GM23338 (cell line): ENCODE data around the gene TESMIN.

Experiments used
- CREB1 ChIP-seq: fragments of 250-450 bp; sonication (Bioruptor Pico); IDR thresholded peaks from 2 replicates; pipeline ENCODE4 v1.5.0; 2020; ENCODE audit warnings: low read depth, mild to moderate bottlenecking, moderate library complexity
- EZH2 ChIP-seq: fragments of 200-600 bp; sonication (generic); IDR thresholded peaks from one replicate; pipeline ENCODE4 v1.8.0; 2017; ENCODE audit warnings: antibody characterized with exemption, mild to moderate bottlenecking, low read depth; ENCODE audit not compliant: unreplicated experiment
- EZH2phosphoT487 ChIP-seq: fragments of 200-600 bp; sonication (generic); IDR thresholded peaks from one replicate; pipeline ENCODE4 v1.8.1; 2018; ENCODE audit warnings: antibody characterized with exemption; ENCODE audit not compliant: unreplicated experiment
- JUNB ChIP-seq: IDR thresholded peaks from one replicate; pipeline ENCODE4 v1.6.1; 2016; ENCODE audit warnings: antibody characterized with exemption; ENCODE audit not compliant: unreplicated experiment
- NANOG ChIP-seq: IDR thresholded peaks from 2 replicates; pipeline ENCODE4 v1.6.1; 2016; ENCODE audit warnings: antibody characterized with exemption, borderline replicate concordance
- POLR2AphosphoS5 ChIP-seq: IDR thresholded peaks from 2 replicates; pipeline ENCODE4 v1.6.1; 2016; ENCODE audit warnings: antibody characterized with exemption, low read depth
- REST ChIP-seq: IDR thresholded peaks from one replicate; pipeline ENCODE4 v1.6.1; 2018; ENCODE audit warnings: antibody characterized with exemption; ENCODE audit not compliant: unreplicated experiment
- STAT1 ChIP-seq: IDR thresholded peaks from one replicate; pipeline ENCODE4 v1.6.1; 2016; ENCODE audit warnings: antibody characterized with exemption; ENCODE audit not compliant: unreplicated experiment
- ZNF114 ChIP-seq: fragments of 250-450 bp; sonication (Bioruptor Pico); IDR thresholded peaks from 2 replicates; pipeline ENCODE4 v1.5.0; 2020; ENCODE audit warnings: mild to moderate bottlenecking, moderate library complexity
- ZNF331 ChIP-seq: fragments of 250-450 bp; sonication (Bioruptor Pico); IDR thresholded peaks from 2 replicates; pipeline ENCODE4 v1.5.0; 2020; ENCODE audit warnings: low read depth, mild to moderate bottlenecking, moderate library complexity
- TF ChIP-seq, protein P1 (sequence below), 2 experiments: fragments of 200-600 bp in 1 of 2; sonication (generic) in 1 of 2; conservative IDR thresholded peaks; 2 replicates each; pipeline versions ENCODE4 v1.5.1 to v1.6.1; 2016 to 2017; ENCODE audit warnings: antibody characterized with exemption in 2 of 2, low read depth in 2 of 2, mild to moderate bottlenecking in 2 of 2, moderate library complexity in 1 of 2
- TF ChIP-seq, protein P2 (sequence below): IDR thresholded peaks from 2 replicates; pipeline ENCODE4 v1.6.1; 2016; ENCODE audit warnings: antibody characterized with exemption
- TF ChIP-seq, protein P3 (sequence below): fragments of 250-450 bp; sonication (Bioruptor Pico); IDR thresholded peaks from 2 replicates; pipeline ENCODE4 v1.5.0; 2020; ENCODE audit warnings: mild to moderate bottlenecking, moderate library complexity

GRCh38 chr11:68677432-68677831 lies 73.9 kb downstream of the TESMIN start:
- TF ChIP-seq, protein P1, sequence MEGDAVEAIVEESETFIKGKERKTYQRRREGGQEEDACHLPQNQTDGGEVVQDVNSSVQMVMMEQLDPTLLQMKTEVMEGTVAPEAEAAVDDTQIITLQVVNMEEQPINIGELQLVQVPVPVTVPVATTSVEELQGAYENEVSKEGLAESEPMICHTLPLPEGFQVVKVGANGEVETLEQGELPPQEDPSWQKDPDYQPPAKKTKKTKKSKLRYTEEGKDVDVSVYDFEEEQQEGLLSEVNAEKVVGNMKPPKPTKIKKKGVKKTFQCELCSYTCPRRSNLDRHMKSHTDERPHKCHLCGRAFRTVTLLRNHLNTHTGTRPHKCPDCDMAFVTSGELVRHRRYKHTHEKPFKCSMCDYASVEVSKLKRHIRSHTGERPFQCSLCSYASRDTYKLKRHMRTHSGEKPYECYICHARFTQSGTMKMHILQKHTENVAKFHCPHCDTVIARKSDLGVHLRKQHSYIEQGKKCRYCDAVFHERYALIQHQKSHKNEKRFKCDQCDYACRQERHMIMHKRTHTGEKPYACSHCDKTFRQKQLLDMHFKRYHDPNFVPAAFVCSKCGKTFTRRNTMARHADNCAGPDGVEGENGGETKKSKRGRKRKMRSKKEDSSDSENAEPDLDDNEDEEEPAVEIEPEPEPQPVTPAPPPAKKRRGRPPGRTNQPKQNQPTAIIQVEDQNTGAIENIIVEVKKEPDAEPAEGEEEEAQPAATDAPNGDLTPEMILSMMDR (conservative IDR thresholded peaks at IDR 0.05; ENCODE audit: low read depth in 2 of 2), result no peak
- TF ChIP-seq POLR2AphosphoS5, result no peak
- TF ChIP-seq, protein P2, sequence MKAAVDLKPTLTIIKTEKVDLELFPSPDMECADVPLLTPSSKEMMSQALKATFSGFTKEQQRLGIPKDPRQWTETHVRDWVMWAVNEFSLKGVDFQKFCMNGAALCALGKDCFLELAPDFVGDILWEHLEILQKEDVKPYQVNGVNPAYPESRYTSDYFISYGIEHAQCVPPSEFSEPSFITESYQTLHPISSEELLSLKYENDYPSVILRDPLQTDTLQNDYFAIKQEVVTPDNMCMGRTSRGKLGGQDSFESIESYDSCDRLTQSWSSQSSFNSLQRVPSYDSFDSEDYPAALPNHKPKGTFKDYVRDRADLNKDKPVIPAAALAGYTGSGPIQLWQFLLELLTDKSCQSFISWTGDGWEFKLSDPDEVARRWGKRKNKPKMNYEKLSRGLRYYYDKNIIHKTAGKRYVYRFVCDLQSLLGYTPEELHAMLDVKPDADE, result no peak
- TF ChIP-seq EZH2, result no peak
- TF ChIP-seq JUNB, result no peak
- TF ChIP-seq EZH2phosphoT487, result no peak
- TF ChIP-seq CREB1 (CRISPR knock-in tag), result no peak
- TF ChIP-seq REST, result no peak
- TF ChIP-seq ZNF331 (CRISPR knock-in tag), result no peak
- no peak for TF ChIP-seq STAT1
- TF ChIP-seq, protein P3, sequence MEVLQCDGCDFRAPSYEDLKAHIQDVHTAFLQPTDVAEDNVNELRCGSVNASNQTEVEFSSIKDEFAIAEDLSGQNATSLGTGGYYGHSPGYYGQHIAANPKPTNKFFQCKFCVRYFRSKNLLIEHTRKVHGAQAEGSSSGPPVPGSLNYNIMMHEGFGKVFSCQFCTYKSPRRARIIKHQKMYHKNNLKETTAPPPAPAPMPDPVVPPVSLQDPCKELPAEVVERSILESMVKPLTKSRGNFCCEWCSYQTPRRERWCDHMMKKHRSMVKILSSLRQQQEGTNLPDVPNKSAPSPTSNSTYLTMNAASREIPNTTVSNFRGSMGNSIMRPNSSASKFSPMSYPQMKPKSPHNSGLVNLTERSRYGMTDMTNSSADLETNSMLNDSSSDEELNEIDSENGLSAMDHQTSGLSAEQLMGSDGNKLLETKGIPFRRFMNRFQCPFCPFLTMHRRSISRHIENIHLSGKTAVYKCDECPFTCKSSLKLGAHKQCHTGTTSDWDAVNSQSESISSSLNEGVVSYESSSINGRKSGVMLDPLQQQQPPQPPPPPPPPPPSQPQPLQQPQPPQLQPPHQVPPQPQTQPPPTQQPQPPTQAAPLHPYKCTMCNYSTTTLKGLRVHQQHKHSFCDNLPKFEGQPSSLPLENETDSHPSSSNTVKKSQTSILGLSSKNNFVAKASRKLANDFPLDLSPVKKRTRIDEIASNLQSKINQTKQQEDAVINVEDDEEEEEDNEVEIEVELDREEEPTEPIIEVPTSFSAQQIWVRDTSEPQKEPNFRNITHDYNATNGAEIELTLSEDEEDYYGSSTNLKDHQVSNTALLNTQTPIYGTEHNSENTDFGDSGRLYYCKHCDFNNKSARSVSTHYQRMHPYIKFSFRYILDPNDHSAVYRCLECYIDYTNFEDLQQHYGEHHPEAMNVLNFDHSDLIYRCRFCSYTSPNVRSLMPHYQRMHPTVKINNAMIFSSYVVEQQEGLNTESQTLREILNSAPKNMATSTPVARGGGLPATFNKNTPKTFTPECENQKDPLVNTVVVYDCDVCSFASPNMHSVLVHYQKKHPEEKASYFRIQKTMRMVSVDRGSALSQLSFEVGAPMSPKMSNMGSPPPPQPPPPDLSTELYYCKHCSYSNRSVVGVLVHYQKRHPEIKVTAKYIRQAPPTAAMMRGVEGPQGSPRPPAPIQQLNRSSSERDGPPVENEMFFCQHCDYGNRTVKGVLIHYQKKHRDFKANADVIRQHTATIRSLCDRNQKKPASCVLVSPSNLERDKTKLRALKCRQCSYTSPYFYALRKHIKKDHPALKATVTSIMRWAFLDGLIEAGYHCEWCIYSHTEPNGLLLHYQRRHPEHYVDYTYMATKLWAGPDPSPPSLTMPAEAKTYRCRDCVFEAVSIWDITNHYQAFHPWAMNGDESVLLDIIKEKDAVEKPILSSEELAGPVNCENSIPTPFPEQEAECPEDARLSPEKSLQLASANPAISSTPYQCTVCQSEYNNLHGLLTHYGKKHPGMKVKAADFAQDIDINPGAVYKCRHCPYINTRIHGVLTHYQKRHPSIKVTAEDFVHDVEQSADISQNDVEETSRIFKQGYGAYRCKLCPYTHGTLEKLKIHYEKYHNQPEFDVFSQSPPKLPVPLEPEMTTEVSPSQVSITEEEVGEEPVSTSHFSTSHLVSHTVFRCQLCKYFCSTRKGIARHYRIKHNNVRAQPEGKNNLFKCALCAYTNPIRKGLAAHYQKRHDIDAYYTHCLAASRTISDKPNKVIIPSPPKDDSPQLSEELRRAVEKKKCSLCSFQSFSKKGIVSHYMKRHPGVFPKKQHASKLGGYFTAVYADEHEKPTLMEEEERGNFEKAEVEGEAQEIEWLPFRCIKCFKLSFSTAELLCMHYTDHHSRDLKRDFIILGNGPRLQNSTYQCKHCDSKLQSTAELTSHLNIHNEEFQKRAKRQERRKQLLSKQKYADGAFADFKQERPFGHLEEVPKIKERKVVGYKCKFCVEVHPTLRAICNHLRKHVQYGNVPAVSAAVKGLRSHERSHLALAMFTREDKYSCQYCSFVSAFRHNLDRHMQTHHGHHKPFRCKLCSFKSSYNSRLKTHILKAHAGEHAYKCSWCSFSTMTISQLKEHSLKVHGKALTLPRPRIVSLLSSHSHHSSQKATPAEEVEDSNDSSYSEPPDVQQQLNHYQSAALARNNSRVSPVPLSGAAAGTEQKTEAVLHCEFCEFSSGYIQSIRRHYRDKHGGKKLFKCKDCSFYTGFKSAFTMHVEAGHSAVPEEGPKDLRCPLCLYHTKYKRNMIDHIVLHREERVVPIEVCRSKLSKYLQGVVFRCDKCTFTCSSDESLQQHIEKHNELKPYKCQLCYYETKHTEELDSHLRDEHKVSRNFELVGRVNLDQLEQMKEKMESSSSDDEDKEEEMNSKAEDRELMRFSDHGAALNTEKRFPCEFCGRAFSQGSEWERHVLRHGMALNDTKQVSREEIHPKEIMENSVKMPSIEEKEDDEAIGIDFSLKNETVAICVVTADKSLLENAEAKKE (CRISPR knock-in tag), result no peak
- TF ChIP-seq ZNF114 (CRISPR knock-in tag), result no peak
- no peak for TF ChIP-seq NANOG
